A549 (cell line): ENCODE results near the gene RIMS1. TPM values are rescaled to one million over a fixed set of nuclear protein-coding genes. Genes with fewer than 3 reads are reported as not detected.

ENCODE experiments used
- ATAC-seq, 2 experiments: fragments of 200-7000 bp in 1 of 2; fragments of >200 bp in 1 of 2; cut with Nextera tagmentation in 1 of 2; cut with Tn5 transposase in 1 of 2; 3 replicates each; pipeline versions ENCODE4 v1.8.0 to v1.9.1; 2018 to 2020; ENCODE audit warnings: mild to moderate bottlenecking in 1 of 2, moderate library complexity in 1 of 2
- CTCF ChIA-PET: fragments of 300-600 bp; sonication (Branson Sonifier 250); formaldehyde crosslinking; extraction: SDS; loops from one replicate; lab custom pipeline; 2021; ENCODE audit warnings: antibody characterized with exemption, inconsistent platforms; lab: Yijun Ruan, JAX
- POLR2A ChIA-PET: fragments of 350-600 bp; formaldehyde crosslinking; extraction: SDS; loops from one replicate; lab custom pipeline; 2021; ENCODE audit warnings: antibody characterized with exemption, inconsistent platforms; lab: Yijun Ruan, JAX
- DNase-seq, 2 experiments: peaks; one replicate each; pipeline versions ENCODE4 v3.0.0 to v3.0.0-alpha.2; 2011 to 2016; ENCODE audit warnings: low read depth in 1 of 2, low spot score in 1 of 2
- FAIRE-seq: peaks from 2 replicates; lab custom pipeline; 2011; peaks lifted over from hg19 to GRCh38; lab: Jason Lieb, UNC
- H3K27ac ChIP-seq, 2 experiments: fragments of >200 bp; sonication (Bioruptor Twin); formaldehyde crosslinking; 3 replicates each; pipeline ENCODE4 v1.5.1; 2016 to 2017
- H3K4me1 ChIP-seq: fragments of >200 bp; sonication (Bioruptor Twin); formaldehyde crosslinking; 3 replicates; pipeline ENCODE4 v1.6.1; 2016
- H3K4me2 ChIP-seq: fragments of >200 bp; sonication (Bioruptor Twin); formaldehyde crosslinking; 3 replicates; pipeline ENCODE4 v1.6.1; 2016
- H3K4me3 ChIP-seq: fragments of >200 bp; sonication (Bioruptor Twin); formaldehyde crosslinking; 3 replicates; pipeline ENCODE4 v1.5.1; 2016
- H3K9me3 ChIP-seq: fragments of >200 bp; sonication (Bioruptor Twin); formaldehyde crosslinking; 3 replicates; pipeline ENCODE4 v1.6.1; 2016
- BCL3 ChIP-seq: fragments of >200 bp; sonication (Bioruptor Twin); formaldehyde crosslinking; IDR thresholded peaks from 3 replicates; pipeline ENCODE4 v1.6.1; 2016
- BHLHE40 ChIP-seq: IDR thresholded peaks from 2 replicates; pipeline ENCODE4 v1.6.1; 2012; ENCODE audit warnings: low read depth, low read length, inconsistent platforms
- CEBPB ChIP-seq, 2 experiments: fragments of >200 bp in 1 of 2; sonication (Bioruptor Twin) in 1 of 2; formaldehyde crosslinking in 1 of 2; IDR thresholded peaks; 2 replicates each; pipeline ENCODE4 v1.6.1; 2012 to 2016
- CHD4 ChIP-seq: fragments of 200-600 bp; sonication (generic); IDR thresholded peaks from 2 replicates; pipeline ENCODE4 v1.6.1; 2016; ENCODE audit warnings: antibody characterized with exemption, mild to moderate bottlenecking, borderline replicate concordance
- EHF ChIP-seq: fragments of 250-450 bp; sonication (Bioruptor Pico); IDR thresholded peaks from 2 replicates; pipeline ENCODE4 v1.5.0; 2020; ENCODE audit warnings: mild to moderate bottlenecking
- GATA3 ChIP-seq: IDR thresholded peaks from 2 replicates; pipeline ENCODE4 v1.6.1; 2012; ENCODE audit warnings: borderline replicate concordance
- HEYL ChIP-seq: fragments of 250-450 bp; sonication (Bioruptor Pico); IDR thresholded peaks from 2 replicates; pipeline ENCODE4 v1.8.0; 2021; ENCODE audit warnings: mild to moderate bottlenecking, moderate library complexity
- KDM1A ChIP-seq: fragments of 200-600 bp; sonication (generic); IDR thresholded peaks from 2 replicates; pipeline ENCODE4 v1.6.1; 2016; ENCODE audit warnings: low read depth, mild to moderate bottlenecking
- MAFK ChIP-seq: fragments of 450-650 bp; IDR thresholded peaks from 2 replicates; pipeline ENCODE4 v1.6.1; 2014; ENCODE audit not compliant: partially characterized antibody
- MAZ ChIP-seq: fragments of 150-350 bp; IDR thresholded peaks from 2 replicates; pipeline ENCODE4 v1.6.1; 2014; ENCODE audit warnings: antibody characterized with exemption, low read depth, low read length, borderline replicate concordance
- MYC ChIP-seq: IDR thresholded peaks from 2 replicates; pipeline ENCODE4 v1.6.1; 2012; ENCODE audit warnings: mild to moderate bottlenecking, inconsistent platforms, low read length, improper control_type of control experiment, borderline replicate concordance
- NFE2L2 ChIP-seq: fragments of 150-350 bp; conservative IDR thresholded peaks from 2 replicates; pipeline ENCODE4 v1.6.1; 2014; ENCODE audit warnings: low read length
- POLR2A ChIP-seq: IDR thresholded peaks from 2 replicates; pipeline ENCODE4 v1.6.1; 2012; ENCODE audit warnings: mild to moderate bottlenecking, low read length
- RARB ChIP-seq: fragments of 250-450 bp; sonication (Bioruptor Pico); IDR thresholded peaks from 2 replicates; pipeline ENCODE4 v1.8.0; 2021; ENCODE audit warnings: mild to moderate bottlenecking, moderate library complexity
- RCOR1 ChIP-seq: fragments of 150-350 bp; IDR thresholded peaks from 2 replicates; pipeline ENCODE4 v1.6.1; 2014; ENCODE audit warnings: antibody characterized with exemption, low read length, low read depth
- WGBS: methylation state at CpG from one replicate; pipeline ENCODE4 v1.1.6; 2017; ENCODE audit errors: missing lambda C conversion rate; 5-methylcytosine and 5-hydroxymethylcytosine counted together
- polyA plus RNA-seq, 4 experiments: library from polyadenylated mRNA; depleted of rRNA in 3 of 4; stranded (reverse); fragments of >200 nt; fragmentation: RNase III in 1 of 4; extraction: RNeasy Plus Mini Kit Qiagen cat#74134 plus additional on column Dnase treatment in 1 of 4; gene quantifications; 2 replicates in 3 of 4; 3 replicates in 1 of 4; pipeline ENCODE4 v1.2.3, GENCODE V29; 2011 to 2017
- TF ChIP-seq, protein P1 (sequence below): fragments of 150-350 bp; IDR thresholded peaks from 2 replicates; pipeline ENCODE4 v1.6.1; 2014; ENCODE audit warnings: low read depth, mild to moderate bottlenecking, low read length
- TF ChIP-seq, protein P2 (sequence below): fragments of 200-600 bp; sonication (generic); IDR thresholded peaks from 2 replicates; pipeline ENCODE4 v1.6.1; 2016; ENCODE audit warnings: antibody characterized with exemption, mild to moderate bottlenecking, moderate library complexity
- TF ChIP-seq, protein P3 (sequence below): fragments of 250-450 bp; sonication (Bioruptor Pico); IDR thresholded peaks from 2 replicates; pipeline ENCODE4 v1.5.0; 2021; ENCODE audit warnings: mild to moderate bottlenecking, moderate library complexity, borderline replicate concordance

RIMS1 gene
- polyA plus RNA-seq, 2 of the 4 experiments (the other 2 are of a cell fraction) = 0.03 TPM; not detected in 1

DNA sequence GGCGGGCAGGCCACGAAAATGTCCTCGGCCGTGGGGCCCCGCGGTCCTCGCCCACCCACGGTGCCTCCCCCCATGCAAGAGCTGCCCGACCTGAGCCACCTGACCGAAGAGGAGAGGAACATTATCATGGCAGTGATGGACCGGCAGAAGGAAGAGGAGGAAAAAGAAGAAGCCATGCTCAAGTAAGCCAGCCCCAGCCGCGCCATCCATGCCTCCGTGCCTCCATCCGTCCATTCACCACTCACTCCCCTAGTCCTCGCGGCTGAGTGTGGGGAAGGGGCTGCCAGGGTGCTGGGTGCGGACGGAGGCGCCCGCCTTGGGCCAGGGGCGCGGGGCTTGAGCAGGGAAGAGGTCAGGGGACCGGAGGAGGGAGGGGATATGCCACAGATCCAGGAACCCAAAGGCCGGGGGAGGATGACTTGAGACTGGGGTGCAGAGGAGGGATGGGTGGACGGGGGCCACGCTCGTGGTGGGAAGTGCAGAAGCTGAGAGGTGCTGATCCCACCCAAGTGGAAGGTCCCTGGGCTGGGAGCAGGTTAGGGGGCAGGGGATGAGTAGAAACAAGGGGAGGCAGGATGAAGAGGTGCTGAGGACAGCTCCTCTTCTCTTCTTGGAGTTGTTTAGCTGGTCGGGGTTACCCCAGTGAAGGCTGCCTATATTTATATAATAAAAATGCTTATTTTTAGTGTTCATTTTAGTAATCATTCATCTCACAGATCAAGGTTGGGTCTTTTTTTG is 825 bp downstream of the RIMS1 start:
- Histone ChIP-seq H3K4me3 (peak overlapping the region; percentile 47; the same call in 2 of the 3 replicates), H3K4me1 (no peaks in the 10 kb centered on the region), H3K27ac (no peak overlapping the region), H3K4me2 (peak overlapping the region; percentile 93)
- POLR2A ChIA-PET = no interaction called here
- TF ChIP-seq, protein P1, sequence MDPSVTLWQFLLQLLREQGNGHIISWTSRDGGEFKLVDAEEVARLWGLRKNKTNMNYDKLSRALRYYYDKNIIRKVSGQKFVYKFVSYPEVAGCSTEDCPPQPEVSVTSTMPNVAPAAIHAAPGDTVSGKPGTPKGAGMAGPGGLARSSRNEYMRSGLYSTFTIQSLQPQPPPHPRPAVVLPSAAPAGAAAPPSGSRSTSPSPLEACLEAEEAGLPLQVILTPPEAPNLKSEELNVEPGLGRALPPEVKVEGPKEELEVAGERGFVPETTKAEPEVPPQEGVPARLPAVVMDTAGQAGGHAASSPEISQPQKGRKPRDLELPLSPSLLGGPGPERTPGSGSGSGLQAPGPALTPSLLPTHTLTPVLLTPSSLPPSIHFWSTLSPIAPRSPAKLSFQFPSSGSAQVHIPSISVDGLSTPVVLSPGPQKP = no peak
- TF ChIP-seq, protein P2, sequence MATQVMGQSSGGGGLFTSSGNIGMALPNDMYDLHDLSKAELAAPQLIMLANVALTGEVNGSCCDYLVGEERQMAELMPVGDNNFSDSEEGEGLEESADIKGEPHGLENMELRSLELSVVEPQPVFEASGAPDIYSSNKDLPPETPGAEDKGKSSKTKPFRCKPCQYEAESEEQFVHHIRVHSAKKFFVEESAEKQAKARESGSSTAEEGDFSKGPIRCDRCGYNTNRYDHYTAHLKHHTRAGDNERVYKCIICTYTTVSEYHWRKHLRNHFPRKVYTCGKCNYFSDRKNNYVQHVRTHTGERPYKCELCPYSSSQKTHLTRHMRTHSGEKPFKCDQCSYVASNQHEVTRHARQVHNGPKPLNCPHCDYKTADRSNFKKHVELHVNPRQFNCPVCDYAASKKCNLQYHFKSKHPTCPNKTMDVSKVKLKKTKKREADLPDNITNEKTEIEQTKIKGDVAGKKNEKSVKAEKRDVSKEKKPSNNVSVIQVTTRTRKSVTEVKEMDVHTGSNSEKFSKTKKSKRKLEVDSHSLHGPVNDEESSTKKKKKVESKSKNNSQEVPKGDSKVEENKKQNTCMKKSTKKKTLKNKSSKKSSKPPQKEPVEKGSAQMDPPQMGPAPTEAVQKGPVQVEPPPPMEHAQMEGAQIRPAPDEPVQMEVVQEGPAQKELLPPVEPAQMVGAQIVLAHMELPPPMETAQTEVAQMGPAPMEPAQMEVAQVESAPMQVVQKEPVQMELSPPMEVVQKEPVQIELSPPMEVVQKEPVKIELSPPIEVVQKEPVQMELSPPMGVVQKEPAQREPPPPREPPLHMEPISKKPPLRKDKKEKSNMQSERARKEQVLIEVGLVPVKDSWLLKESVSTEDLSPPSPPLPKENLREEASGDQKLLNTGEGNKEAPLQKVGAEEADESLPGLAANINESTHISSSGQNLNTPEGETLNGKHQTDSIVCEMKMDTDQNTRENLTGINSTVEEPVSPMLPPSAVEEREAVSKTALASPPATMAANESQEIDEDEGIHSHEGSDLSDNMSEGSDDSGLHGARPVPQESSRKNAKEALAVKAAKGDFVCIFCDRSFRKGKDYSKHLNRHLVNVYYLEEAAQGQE = peak; percentile 41; the same call in 1 of the 2 replicates
- TF ChIP-seq EHF = no peak
- TF ChIP-seq BCL3 = no peak
- TF ChIP-seq, all 56 proteins: peak for 1
- DNase-seq (no peak), FAIRE-seq (no peak), ATAC-seq (peak; percentile 11 to 39; a peak in 2 of 6 replicates)
- no peaks in the 10 kb centered on the region for H3K9me3 ChIP-seq
- WGBS = 41% methylated on average over 11 of the region's 29 CpGs
- CTCF ChIA-PET = no interaction called here

- CTCF ChIA-PET = no interaction called here
- 67% methylated on average over 1 of the region's 2 CpGs for WGBS
- ATAC-seq = no peak
- Histone ChIP-seq H3K27ac (no peak overlapping the region), H3K4me2 (no peak overlapping the region), H3K4me3 (no peak overlapping the region), H3K4me1 (no peaks in the 10 kb centered on the region), H3K9me3 (no peaks in the 10 kb centered on the region)
- TF ChIP-seq GATA3 (no peak), MAFK (no peak), CHD4 (no peak)
- TF ChIP-seq, protein P3, sequence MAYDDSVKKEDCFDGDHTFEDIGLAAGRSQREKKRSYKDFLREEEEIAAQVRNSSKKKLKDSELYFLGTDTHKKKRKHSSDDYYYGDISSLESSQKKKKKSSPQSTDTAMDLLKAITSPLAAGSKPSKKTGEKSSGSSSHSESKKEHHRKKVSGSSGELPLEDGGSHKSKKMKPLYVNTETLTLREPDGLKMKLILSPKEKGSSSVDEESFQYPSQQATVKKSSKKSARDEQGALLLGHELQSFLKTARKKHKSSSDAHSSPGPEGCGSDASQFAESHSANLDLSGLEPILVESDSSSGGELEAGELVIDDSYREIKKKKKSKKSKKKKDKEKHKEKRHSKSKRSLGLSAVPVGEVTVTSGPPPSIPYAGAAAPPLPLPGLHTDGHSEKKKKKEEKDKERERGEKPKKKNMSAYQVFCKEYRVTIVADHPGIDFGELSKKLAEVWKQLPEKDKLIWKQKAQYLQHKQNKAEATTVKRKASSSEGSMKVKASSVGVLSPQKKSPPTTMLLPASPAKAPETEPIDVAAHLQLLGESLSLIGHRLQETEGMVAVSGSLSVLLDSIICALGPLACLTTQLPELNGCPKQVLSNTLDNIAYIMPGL (CRISPR knock-in tag) = no peak
- DNase-seq = no peak
- POLR2A ChIA-PET = no interaction called here
- FAIRE-seq = no peak
Observed at GRCh38 chr6:71887744-71888230, 1.4 kb downstream of the RIMS1 start.

DNA sequence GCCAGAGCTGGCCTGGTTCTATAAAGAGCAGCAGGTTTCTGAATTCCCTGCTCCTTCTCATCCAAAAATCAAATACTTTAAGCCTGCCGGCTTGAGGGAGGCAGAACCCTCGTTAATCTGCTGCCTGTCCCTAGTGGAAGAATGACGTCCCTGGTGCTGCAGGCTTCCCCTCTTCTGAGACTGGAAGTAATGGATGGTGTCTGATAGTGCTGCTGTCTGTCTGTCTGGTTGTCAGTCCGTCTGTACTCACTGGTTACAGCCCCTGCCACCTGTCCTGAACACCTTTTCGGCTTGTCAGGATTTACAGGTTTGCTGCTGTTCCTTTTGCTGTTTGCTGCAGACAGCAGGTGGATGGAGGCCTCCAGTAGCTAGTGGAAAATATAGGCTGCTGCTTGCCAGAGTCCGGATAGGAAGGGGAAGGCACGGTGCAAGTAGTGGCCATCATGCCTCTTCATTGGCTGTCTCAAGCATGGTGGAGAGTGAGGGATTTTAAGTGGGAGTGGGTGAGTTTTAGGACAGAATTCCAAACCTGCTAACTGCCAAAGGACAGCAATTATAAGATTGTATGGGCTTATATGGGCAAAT is 2.5 kb downstream of the RIMS1 start:
- CTCF ChIA-PET = no interaction called here

More for the DNA sequence above, 2.5 kb downstream of the RIMS1 start:
- FAIRE-seq (no peak), DNase-seq (no peak), ATAC-seq (peak in 1 of 2 experiments; percentile 24; a peak in 1 of 6 replicates)
- no peak overlapping the region for H3K27ac ChIP-seq
- TF ChIP-seq MAFK (no peak), HEYL (CRISPR knock-in tag) (no peak), CEBPB (IDR thresholded peaks at IDR 0.05) (no peak), RCOR1 (no peak), POLR2A (no peak), NFE2L2 (no peak), RARB (CRISPR knock-in tag) (no peak), BHLHE40 (no peak), KDM1A (no peak), MAZ (no peak), MYC (no peak)
- no peaks in the 10 kb centered on the region for H3K9me3 ChIP-seq
- H3K4me1 ChIP-seq = no peaks in the 10 kb centered on the region
- POLR2A ChIA-PET = no interaction called here
- H3K4me3 ChIP-seq = no peak overlapping the region
- 13% methylated on average over 7 of the region's 7 CpGs for WGBS
- no peak overlapping the region for H3K4me2 ChIP-seq
